Mesodermal cell (in vitro differentiated cells): ENCODE results near the gene ACOX3.

Experiments used
- H3K27ac ChIP-seq: 2 replicates; pipeline ENCODE4 v1.7.0; 2013; ENCODE audit warnings: mild to moderate bottlenecking, low read depth, low read length, moderate library complexity; ENCODE audit not compliant: severe bottlenecking
- H3K36me3 ChIP-seq: 2 replicates; pipeline ENCODE4 v1.7.1; 2013; ENCODE audit warnings: mild to moderate bottlenecking, low read length, moderate library complexity; ENCODE audit not compliant: control insufficient read depth, insufficient read depth
- H3K4me1 ChIP-seq: one replicate; pipeline ENCODE4 v1.7.1; 2013; ENCODE audit warnings: mild to moderate bottlenecking, low read length; ENCODE audit not compliant: insufficient read depth, control insufficient read depth, poor library complexity, severe bottlenecking
- H3K4me3 ChIP-seq: 2 replicates; pipeline ENCODE4 v1.7.0; 2013; ENCODE audit warnings: low read length, control low read depth, mild to moderate bottlenecking; ENCODE audit not compliant: insufficient read depth, poor library complexity, severe bottlenecking; ENCODE audit errors: extremely low read depth
- H3K9me3 ChIP-seq: 2 replicates; pipeline ENCODE4 v1.7.1; 2013; ENCODE audit warnings: mild to moderate bottlenecking, low read length, moderate library complexity; ENCODE audit not compliant: control insufficient read depth
- WGBS, 2 experiments: methylation state at CpG; one replicate each; pipeline ENCODE4 v1.1.5; 2013; ENCODE audit warnings: missing lambda C conversion rate in 2 of 2; ENCODE audit not compliant: insufficient coverage in 2 of 2; 5-methylcytosine and 5-hydroxymethylcytosine counted together

ACOX3 gene

DNA sequence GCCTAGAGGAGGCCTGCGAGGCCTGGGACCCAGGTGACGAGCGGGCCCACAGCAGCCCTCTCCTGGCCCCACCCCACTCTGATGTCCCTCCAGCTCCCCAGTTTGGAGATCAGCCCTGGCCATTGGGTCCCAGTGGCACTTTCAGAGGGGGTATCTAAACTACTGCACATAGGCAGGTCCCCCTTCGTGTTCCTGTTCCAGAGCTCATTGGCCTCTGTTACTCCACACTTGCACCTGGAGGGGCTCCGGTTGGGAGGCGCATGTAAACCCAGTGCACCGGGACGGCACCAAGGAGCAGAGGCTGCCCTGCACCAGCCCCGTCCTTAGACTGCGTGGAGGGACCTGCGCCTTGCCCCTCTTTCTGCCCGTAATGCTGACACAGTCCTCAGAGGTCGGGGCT is 34.3 kb upstream of the ACOX3 start:
- Histone ChIP-seq H3K4me3 (no peak overlapping the region), H3K36me3 (peaks cover 35% of the 10 kb centered on the region), H3K4me1 (peaks cover 40% of the 10 kb centered on the region), H3K27ac (no peak overlapping the region), H3K9me3 (no peaks in the 10 kb centered on the region)
- WGBS, 2 experiments: 96 to 98% methylated on average over 10 to 13 of the region's 13 CpGs

DNA sequence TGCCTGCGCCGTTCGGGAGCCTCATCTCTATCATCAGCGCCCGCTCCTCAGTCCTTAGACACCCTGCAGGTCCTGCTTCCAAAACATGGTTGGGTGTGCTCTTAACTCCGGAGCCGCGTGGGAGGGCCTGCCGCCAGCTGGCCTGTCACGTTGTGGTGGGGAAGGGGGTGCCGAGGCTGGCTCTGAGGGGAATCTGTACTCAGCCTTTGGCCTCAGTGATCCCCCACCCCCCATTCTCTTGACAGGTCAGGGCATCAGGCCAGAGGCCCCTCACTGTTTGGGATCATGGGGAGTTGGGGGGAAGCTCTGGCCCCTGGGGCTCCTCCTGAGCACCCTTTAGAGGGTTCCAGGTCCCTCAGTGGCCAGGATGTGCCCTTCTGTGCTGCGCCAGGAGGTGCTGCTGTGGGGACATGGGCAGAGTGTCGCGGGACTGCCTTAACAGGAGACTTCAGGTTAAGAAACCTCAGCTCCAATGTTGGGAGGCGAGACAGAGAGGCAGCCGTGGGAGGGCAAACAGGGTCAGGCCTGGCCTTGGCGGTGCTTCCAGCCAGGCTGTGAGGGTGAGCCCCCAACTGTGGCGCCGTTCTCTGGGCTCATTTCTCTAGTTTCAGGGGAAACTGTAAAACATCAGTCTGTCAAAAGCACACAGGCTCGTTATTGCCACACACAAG is 33.5 kb upstream of the ACOX3 start:
- Histone ChIP-seq H3K9me3 (no peaks in the 10 kb centered on the region), H3K4me3 (no peak overlapping the region), H3K27ac (peak overlapping the region; percentile 94), H3K4me1 (peaks cover 40% of the 10 kb centered on the region), H3K36me3 (peaks cover 43% of the 10 kb centered on the region)
- 92 to 95% methylated on average over 13 to 18 of the region's 20 CpGs for WGBS, 2 experiments

DNA sequence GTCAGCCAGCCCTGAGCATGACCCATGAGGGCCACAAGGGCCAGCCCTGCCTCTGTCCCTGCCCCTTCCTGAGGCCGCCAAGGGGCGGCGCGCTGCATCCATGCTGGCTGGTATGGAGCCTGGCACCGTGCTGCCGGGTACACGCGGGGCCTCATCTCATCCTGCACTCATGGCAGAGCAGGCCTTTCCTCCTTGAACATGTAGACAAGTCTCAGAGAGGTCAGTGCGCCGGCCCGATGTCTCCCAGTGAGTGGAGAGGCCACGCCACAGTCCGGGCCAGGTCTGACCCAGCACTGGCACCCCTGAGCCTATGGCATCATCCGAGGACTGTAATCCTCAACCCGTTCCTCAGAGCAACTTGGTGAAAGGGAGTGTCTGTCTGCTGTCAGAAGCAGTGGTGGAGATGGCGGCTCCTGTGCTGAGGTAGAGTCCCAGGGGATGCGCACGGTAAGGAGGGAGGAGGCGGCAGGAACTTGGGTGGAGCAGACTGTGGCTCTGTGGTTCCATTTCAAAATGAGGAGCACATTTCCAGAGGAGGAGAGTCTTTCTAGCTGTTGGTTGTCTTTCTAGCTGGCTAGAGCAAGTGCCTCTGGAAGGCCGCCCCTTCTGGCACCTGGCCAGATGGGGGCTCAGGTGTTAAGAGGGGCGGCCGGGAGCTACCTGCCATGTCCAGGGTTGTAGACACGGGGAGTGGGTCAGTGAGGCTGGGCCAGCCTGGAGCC is 32.8 kb upstream of the ACOX3 start:
- Histone ChIP-seq H3K4me1 (peaks cover 40% of the 10 kb centered on the region), H3K27ac (peak overlapping the region; percentile 94)
- WGBS, 2 experiments: 96 to 97% methylated on average over 19 to 20 of the region's 23 CpGs

DNA sequence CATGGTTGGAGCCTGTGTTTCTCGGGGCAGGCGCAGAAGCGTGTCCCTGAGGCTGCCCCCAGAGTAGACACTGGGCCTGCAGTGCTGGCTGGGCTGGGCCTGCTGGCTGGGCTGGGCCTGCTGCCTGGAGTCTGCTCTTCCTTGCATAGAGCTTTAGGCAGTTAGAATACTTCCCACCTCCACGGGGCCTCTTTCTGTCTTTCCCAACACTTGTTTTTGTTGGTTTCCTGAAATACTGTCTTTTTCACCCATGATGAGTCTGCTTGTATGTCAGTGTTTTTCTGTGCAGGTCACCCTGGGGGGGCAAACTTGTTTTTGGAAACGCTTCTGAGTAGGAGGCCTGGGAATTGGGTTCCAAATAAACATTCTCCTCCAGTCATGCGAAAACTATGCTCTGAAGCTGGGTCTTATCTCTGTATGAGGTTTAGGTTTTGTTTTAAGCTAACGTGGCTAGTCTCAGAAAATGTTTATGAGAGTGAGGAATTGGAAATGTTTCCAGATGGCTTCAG is 32.2 kb upstream of the ACOX3 start:
- H3K4me1 ChIP-seq: peaks cover 40% of the 10 kb centered on the region
- H3K36me3 ChIP-seq: peaks cover 51% of the 10 kb centered on the region
- H3K27ac ChIP-seq: peak overlapping the region; percentile 94
- no peaks in the 10 kb centered on the region for H3K9me3 ChIP-seq
- WGBS, 2 experiments: 72 to 83% methylated on average over 3 to 6 of the region's 7 CpGs
- H3K4me3 ChIP-seq: no peak overlapping the region

More for the DNA sequence above, 32.8 kb upstream of the ACOX3 start:
- Histone ChIP-seq H3K4me3 (no peak overlapping the region), H3K36me3 (peaks cover 45% of the 10 kb centered on the region), H3K9me3 (no peaks in the 10 kb centered on the region)

DNA sequence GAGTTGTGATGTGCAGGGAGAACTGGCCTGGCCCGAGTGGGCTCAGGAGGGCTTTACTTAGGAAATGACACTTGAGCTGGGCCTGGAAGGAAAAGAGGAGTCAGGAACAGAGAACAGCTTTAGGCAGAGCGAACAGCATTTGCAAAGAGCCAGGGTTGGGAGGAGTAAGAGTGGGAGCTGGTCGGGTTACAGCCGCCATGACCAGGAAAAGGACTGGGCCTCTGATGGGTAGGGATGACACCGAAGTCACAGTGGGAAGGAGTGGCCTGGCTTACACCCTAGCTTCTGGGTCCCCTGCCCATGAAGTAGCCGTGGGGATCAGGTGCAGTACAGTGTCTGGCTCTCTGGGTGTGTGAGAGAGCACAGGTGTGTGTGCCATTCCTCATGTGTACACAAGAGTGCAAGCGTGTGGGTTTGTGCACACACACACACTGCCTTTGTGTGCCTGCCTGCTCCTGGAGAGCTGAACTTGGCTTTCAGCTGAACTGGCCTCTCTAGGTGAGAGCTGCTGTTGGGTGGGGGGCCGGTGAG is 31.7 kb upstream of the ACOX3 start:
- H3K9me3 ChIP-seq: no peaks in the 10 kb centered on the region
- peaks cover 49% of the 10 kb centered on the region for H3K36me3 ChIP-seq
- no peak overlapping the region for H3K4me3 ChIP-seq
- peaks cover 40% of the 10 kb centered on the region for H3K4me1 ChIP-seq
- 91 to 95% methylated on average over 7 to 8 of the region's 8 CpGs for WGBS, 2 experiments
- peak overlapping the region; percentile 94 for H3K27ac ChIP-seq

DNA sequence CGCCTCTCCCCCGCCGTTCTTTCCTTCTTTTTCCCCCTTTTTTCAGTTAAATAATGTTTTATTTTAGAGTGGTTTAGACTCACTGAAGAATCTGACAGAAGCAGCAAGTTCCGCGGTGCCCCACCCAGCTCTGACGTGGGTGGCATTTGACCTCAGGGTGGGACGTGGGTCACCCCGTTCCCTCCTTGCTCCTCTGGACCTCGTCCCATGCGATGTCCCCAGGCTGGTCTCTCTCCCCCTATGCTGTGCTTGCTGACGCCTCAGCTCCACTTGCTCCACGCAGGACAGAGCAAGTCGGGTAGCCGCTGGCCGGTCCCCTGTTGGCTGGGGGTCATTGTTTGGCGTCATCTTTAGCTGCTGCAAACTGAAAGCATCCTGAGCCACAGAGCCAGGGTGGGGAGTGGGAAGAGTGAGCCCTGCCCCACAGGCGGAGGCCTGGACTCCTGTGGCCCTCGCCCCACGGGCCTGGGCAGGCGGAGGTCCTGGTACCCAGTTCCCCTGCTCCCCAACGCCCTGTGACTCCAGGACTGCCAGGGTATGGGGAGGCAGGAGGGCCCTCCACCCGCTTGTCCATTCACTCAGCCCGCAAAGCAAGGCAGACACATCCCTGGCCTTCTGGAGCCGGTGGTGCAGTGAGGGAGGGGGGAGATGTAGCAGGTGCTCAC is 30.8 kb upstream of the ACOX3 start:
- Histone ChIP-seq H3K4me3 (no peak overlapping the region), H3K4me1 (peaks cover 40% of the 10 kb centered on the region), H3K27ac (peak overlapping the region; percentile 94), H3K9me3 (no peaks in the 10 kb centered on the region), H3K36me3 (peaks cover 51% of the 10 kb centered on the region)
- WGBS, 2 experiments: 92 to 94% methylated on average over 13 to 18 of the region's 24 CpGs

DNA sequence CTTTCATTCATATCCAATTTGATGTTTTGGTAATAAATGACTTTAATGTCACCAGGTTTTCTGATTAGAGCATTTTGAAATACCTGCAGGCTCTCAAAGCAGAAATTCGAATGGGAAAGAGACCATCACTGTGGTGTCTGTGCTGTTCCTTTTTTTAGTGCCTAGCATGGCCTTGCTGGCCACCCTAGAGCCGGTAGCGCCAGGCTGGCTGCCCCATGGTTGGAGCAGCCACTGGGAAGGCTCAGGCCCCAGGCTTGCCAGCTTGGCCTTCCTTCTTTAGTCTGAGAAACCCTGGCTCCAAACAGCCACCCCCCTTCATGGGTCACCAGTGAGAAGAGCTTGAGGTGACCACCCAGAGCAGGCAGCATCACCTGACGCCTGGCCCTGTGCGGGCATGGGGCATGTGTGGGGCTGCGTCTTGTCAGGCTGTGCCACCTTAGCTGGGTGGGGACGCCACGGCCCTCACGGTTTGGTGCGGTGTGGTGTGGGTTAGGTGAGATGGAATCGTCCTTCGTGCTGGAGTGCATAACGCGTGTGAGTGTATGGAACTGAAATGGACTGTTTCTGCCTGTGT is 30.0 kb upstream of the ACOX3 start:
- 96 to 98% methylated on average over 5 to 14 of the region's 14 CpGs for WGBS, 2 experiments
- no peaks in the 10 kb centered on the region for H3K9me3 ChIP-seq
- no peak overlapping the region for H3K27ac ChIP-seq
- H3K36me3 ChIP-seq: peaks cover 51% of the 10 kb centered on the region
- no peak overlapping the region for H3K4me3 ChIP-seq
- peaks cover 40% of the 10 kb centered on the region for H3K4me1 ChIP-seq

DNA sequence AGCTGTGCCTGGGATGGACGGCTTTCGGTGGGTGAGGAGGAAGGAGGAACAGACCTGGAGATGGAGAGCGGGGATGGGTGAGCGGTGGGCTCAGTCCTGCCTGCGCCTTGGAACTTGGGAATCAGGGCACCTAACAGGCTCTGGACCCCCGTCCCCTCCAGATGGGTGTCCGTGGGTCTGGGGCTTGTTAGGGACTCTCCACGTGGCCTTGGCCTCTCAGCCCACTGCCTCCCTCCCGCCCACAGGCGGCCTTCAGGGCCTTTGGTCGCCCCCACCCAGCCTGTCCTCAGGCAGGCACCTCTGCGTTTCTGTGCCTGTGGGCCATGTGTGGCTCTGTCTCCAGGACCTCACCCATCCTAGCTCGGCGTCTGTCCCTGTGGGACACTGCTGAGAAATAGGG is 29.0 kb upstream of the ACOX3 start:
- Histone ChIP-seq H3K4me1 (peaks cover 36% of the 10 kb centered on the region), H3K27ac (no peak overlapping the region), H3K9me3 (no peaks in the 10 kb centered on the region), H3K4me3 (no peak overlapping the region), H3K36me3 (peaks cover 57% of the 10 kb centered on the region)
- WGBS, 2 experiments: 95 to 97% methylated on average over 11 to 14 of the region's 14 CpGs

GRCh38 chr4:8468746-8469535 is 28.4 kb upstream of the ACOX3 start:
- Histone ChIP-seq H3K4me3 (no peak overlapping the region), H3K4me1 (peaks cover 30% of the 10 kb centered on the region), H3K36me3 (peaks cover 61% of the 10 kb centered on the region), H3K27ac (no peak overlapping the region), H3K9me3 (no peaks in the 10 kb centered on the region)
- WGBS, 2 experiments: 48 to 52% methylated on average over 20 to 21 of the region's 21 CpGs

- H3K27ac ChIP-seq: no peak overlapping the region
- peaks cover 13% of the 10 kb centered on the region for H3K4me1 ChIP-seq
- no peak overlapping the region for H3K4me3 ChIP-seq
- H3K9me3 ChIP-seq: no peaks in the 10 kb centered on the region
- peaks cover 69% of the 10 kb centered on the region for H3K36me3 ChIP-seq
- WGBS, 2 experiments: 94 to 96% methylated on average over 18 of the region's 18 CpGs
These were observed 26.5 kb upstream of the ACOX3 start for GRCh38 chr4:8467016-8467415.
